ENCODE measurements around the gene ZNF155.

DNA sequence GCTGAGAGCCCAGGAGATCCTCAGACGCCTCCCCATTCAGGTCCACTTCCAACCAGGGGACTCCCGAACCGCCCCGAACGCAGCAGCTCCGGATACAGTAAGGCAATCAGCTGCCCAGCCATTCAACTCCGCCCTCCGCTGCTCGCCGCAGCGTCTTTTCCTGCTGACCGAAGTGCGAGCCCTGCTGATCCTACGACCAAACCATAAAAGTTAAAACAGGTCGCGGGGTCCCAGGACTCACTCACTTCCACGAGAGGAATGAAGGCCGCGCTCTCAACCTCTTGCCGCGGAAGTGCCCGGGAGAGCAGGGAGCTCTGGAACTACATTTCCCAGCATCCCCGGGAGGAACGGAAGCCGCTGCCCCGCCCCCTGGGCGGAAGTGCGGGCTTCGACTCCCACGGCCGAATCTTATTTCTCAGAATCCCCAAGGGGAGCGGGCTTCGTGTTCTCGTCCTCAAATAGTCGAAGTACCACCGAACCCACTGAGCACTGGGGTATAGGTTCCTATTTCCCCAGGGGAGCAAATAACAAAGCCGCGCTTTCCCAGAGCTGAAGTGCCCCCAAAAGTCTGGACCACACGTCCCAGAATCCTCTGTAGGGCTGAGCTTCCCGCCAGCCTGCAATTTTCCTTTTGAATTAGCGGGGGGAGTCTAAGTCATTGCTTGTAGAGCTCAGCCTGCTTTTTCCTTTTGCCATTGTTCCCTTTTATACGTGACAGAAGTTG lies 48.8 kb upstream of the ZNF155 start, which contains the start of gene ZNF45:
- TF ChIP-seq, protein P1, sequence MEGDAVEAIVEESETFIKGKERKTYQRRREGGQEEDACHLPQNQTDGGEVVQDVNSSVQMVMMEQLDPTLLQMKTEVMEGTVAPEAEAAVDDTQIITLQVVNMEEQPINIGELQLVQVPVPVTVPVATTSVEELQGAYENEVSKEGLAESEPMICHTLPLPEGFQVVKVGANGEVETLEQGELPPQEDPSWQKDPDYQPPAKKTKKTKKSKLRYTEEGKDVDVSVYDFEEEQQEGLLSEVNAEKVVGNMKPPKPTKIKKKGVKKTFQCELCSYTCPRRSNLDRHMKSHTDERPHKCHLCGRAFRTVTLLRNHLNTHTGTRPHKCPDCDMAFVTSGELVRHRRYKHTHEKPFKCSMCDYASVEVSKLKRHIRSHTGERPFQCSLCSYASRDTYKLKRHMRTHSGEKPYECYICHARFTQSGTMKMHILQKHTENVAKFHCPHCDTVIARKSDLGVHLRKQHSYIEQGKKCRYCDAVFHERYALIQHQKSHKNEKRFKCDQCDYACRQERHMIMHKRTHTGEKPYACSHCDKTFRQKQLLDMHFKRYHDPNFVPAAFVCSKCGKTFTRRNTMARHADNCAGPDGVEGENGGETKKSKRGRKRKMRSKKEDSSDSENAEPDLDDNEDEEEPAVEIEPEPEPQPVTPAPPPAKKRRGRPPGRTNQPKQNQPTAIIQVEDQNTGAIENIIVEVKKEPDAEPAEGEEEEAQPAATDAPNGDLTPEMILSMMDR (conservative IDR thresholded peaks at IDR 0.05 in 1 of 2, IDR thresholded peaks at IDR 0.05 in 1 of 2; ENCODE audit: extremely low read depth in 1 of 2, insufficient read depth in 1 of 2, low read depth in 1 of 2, low read length in 2 of 2) = no peak
- no peak for TF ChIP-seq EZH2 (IDR thresholded peaks at IDR 0.05; ENCODE audit: borderline replicate concordance, low read length)

Measured in mammary epithelial cell (primary cell).